ENCODE measurements around the gene NOC4L.
"Not testable (repeated sequence)": the region's sequence is repeated elsewhere in the genome, so short reads cannot be mapped to it uniquely, and the experiment has no call there.

Gene NOC4L

GRCh38 chr12:132124766-132125425 lies 19.4 kb upstream of the NOC4L start:
- no peak for DNase-seq

DNA sequence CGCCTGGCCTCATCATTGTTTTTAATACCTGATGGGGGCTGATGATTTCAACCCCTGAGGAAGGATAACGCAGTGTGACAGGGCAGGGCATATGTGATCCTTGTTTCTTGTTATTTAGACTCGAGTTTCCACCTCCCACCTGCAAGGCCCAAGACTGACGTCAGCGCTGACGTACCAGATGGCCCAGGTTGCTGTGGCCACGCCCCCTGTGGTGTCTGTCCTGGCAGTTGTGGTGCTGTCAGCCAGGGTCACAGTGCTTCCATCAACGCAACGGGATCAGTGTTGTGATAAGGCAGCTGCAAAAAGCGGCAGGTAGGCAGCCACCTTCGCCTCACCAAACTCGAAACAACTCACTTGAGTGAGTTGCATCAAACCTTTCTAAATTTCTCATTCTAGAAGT lies 18.5 kb upstream of the NOC4L start:
- no peak for DNase-seq

GRCh38 chr12:132127041-132127440 lies 17.2 kb upstream of the NOC4L start:
- no peak for DNase-seq

- DNase-seq, result no peak
Observed at GRCh38 chr12:132129007-132129406, 15.2 kb upstream of the NOC4L start.

GRCh38 chr12:132130690-132131089 lies 13.6 kb upstream of the NOC4L start:
- no peak for DNase-seq

DNA sequence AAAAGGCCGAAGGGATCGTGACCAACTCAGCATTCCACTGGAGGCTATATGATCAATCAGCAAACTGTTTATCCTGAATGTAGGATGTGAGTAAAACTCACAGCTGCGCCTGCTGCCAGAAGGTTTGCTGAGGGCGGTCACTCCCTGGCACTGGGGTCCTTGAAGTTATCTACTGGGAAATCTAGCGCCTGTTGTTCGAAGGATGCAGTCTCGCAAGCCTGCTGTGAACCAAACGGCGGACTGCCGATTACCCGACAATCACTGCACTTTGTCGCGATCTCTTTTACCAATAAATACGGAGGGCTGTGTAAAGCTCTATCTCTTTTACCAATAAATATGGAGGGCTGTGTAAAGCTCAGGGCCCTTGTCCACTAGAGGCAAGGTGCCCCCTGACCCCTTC lies 13.0 kb upstream of the NOC4L start:
- no peak for DNase-seq

DNA sequence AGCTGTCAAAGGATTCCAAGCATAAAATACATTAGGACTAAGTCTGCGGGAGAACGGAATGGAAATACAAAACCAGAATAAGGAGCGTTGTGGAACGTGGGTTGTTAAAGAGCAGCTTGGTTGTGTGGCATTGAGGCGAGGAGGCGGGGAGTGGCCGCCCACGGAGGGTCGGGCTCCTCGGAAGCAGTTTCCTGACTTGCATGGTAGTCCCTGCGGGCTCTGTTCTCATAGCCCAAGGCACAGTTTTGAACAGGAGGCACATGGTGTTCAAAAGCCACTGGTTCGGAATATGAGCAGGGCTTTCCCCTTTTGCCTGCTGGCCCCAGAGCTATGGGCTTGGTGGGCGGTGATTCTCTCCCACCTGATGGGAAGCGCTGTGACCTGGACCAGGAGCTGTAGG lies 12.3 kb upstream of the NOC4L start:
- DNase-seq, result no peak

DNA sequence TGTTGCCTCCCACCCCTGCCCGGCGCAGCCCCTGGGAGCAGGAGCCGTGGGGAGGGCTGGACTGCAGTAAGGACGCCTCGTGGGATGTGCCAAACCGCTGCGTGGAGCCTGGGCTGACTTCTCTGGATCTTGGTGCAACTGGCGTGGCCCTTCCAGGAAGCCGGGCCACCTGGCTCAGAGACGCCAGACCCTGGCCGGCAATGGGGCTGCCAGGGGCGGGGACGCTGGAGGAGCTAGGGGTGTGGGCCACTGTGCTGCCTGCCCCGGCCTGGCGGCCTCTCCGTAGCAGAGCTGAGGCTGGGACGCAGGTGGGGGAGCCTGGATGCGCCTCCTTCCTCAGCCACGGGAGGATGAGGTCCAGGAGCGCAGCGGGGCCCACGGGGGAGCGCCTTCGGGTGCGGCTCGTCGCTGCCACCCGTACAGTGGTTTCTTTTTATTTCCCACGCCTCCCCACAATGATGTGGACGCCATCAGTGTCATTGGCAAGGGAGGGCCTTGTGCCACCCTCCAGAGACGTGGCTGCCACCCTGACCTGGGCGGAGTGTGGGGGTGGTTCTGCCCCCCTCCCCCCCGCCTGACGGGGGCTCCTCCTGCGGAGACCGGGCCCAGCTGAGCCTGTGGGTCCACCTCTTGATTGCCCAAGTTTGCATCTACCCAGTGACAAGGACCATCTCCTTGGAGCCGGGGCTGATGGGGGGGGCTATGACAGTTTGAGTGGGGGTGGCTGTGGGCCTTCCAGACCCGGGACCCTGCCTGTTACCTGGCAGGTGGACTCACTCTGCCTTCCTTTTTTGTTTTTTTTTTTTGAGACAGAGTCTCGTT lies 11.4 kb upstream of the NOC4L start:
- DNase-seq, result no peak

DNA sequence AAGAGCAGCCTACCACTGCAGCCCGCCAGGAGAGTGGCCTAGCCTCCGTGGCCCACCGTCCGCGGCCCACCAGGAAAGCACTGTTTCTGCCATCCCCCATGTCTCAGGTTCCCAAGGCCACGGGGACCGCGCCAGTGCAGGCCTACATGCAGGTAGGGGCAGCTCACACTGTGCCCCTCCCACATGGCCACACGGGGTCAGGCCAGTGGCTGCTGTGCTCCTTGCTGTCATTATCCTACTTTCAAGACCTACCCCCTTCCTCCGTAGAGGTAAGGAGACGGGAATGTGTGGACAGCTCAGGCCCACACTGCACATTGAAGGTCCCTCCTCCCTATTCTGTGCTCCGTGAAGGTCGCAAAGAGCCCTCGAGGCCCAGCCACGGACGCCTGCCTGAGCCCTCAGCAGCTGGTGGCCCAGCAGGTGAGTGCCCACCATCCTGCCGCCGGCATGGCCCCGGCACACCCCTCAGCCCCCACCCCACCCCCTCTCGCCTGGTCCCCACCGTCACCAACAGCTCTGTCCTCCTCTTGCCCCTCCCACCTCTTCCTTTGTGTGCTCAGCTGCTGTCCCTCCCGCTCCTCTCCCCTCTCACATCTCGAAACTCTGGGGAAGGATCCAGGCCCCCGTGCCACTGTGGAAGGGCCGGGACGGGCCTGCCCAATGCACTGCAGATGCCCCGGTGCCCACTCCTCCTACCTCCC lies 10.2 kb upstream of the NOC4L start:
- peak; percentile 17 for DNase-seq

DNA sequence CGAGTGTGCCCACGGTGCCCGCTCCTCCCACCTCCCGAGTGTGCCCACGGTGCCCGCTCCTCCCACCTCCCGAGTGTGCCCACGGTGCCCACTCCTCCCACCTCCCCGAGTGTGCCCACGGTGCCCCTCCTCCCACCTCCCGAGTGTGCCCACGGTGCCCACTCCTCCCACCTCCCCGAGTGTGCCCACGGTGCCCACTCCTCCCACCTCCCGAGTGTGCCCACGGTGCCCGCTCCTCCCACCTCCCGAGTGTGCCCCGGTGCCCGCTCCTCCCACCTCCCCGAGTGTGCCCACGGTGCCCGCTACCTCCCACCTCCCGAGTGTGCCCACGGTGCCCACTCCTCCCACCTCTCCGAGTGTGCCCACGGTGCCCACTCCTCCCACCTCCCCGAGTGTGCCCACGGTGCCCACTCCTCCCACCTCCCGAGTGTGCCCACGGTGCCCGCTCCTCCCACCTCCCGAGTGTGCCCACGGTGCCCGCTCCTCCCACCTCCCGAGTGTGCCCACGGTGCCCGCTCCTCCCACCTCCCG lies 9.5 kb upstream of the NOC4L start:
- DNase-seq, result not testable (repeated sequence)

DNA sequence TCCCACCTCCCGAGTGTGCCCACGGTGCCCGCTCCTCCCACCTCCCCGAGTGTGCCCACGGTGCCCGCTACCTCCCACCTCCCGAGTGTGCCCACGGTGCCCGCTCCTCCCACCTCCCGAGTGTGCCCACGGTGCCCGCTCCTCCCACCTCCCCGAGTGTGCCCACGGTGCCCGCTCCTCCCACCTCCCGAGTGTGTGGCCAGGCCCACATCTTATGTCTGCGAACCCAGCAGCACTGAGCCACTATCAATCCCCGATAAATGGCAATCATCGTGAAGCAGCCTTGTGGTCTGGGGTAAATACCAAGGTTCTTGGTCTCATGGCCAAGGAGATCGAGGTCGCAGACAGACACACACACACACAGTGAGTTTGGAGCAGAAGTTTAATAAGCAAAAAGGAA lies 8.0 kb upstream of the NOC4L start:
- not testable (repeated sequence) for DNase-seq

GRCh38 chr12:132137483-132138125 lies 6.7 kb upstream of the NOC4L start:
- no peak for DNase-seq

- no peak for DNase-seq
Observed at GRCh38 chr12:132138941-132139871, 5.1 kb upstream of the NOC4L start.

GRCh38 chr12:132139912-132140311 lies 4.3 kb upstream of the NOC4L start:
- no peak for DNase-seq

DNA sequence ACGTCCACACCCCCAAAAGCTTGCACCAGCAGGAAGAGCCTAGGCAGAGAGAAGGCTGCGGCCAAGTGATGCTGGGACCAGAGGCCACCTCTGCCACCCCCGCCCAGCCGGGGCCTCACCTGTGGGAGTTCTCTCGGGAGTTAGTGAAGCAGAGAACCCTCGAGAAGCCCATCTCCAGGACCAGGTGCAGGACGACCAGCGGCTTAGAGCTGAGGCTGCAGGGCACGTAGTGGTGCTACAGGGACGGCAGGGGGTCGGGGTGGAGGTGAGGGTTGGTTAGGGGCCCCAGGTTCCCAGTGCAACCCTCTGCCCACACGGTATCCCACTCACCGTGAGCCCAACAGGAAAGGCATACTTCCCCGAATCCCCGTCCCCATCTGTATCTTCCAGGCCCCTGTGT lies 3.8 kb upstream of the NOC4L start:
- DNase-seq, result no peak

- DNase-seq, result no peak
Observed at GRCh38 chr12:132140918-132141841, 3.1 kb upstream of the NOC4L start.

DNA sequence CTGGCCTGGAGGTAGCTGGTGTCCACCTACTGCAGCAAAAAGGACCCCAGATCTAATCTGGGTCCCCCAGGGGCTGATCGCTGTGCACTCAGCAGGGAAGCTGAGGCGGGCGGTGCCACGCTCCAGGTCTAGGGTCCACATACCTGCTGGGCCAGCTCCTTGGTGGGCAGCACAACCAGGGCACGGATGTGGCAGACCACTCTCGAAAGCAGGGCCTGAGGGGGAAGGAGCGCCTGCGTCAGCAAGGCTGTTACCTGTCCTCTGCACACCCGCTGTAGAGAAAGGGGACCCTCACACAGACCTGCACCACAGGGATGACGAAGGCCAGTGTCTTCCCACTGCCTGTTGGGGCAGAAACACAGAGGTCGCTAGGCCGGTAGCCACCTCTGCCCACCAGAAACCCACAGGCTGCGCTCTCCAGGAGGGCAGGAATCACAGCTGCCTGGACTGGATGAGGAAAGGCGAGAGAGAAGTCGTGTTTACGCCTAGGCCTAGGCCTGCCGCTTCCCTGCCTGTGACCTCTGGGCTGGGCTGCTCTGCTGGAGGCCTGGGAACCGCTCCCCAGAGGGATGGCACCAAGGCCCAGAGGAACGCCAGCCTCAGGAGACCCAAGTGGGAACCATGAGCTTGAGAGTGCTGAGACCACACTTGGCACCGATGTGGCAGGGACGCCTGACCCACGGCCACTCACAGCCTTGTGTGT lies 2.1 kb upstream of the NOC4L start:
- DNase-seq, result no peak

DNA sequence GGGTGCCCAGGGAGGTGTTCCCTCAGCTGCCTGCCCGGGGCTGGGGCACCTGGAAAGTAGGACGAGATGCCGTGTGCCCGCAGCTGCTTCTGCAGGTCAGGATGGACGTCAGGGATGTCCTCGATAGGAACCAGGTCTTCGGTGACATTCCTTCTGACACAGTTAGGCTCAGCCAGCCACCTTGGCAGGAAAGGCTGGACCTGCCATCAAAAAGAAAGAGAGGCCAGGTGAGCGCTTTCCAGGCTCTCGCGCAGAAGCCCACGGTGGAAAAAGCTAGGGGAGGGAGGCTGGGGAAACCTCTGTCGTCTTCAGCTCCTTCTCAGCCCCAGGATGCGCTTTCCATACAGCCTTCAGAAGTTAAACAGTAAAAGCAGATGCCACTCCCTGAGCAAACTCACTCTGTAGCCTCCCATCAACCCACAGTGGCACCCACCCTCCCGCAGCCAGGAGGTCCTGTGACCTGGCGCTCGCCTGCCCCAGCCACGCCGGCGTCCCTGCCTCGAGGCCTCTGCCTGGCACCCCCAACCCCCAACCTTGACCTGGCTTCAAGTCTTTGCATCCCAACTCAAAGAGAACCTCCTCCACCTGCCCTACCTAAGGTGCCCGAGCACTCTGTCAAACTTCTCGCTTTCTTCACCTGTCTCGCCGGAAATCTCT lies 1.4 kb upstream of the NOC4L start:
- no peak for DNase-seq

DNA sequence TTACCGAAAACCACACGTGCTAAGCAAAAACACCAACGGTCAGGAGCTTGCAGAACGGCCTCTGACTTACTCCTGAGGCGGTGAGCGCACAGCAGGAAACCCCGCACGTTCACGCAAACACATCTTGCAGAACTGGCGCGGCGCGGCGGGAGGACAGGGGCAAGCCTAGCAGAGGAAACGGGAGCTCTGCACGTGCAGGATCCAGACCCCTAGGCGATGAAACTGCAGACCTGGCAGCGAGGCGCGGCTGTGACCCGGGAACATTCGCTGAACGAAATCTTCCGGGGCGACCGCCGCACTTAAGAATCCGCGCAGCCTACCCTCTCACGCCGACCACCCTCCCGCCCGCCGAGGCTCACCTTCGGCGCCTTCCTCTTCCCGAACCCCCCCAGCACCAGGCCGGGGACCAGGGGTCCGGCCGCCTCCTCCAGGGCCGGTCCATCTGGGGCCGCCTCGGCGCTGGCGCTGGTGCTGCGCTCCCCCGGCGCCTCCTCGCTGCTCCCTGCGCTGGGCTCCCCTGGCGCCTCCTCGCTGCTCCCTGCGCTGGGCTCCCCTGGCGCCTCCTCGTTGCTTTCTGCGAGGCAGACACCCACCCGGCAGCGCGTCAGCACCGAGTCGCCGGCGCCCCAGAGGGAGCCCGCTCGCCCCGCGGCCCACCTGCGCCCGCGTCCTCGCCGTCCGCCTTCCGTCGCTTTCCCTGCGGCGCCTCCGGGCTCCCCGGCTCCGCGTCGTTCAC lies 753 bp upstream of the NOC4L start:
- DNase-seq, result no peak
